ENCODE measurements around the gene AIP.
"Not testable (repeated sequence)": the region's sequence is repeated elsewhere in the genome, so short reads cannot be mapped to it uniquely, and the experiment has no call there.

The AIP gene

DNA sequence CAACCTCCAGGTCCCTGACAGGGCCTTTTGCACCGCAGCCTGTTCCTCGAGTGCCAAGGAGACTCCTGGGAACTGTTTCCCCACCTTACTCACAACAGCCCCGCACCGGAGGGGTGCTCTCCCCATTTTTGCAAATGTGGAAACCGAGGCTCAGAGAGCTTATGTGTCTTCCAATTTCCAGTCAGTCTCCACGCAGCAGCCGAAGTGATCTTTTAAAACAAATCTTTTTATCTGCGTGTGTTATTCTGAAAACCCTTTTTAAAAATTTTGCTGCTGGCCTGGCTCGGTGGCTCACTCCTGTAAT is 13.4 kb upstream of the AIP start:
- no peak for DNase-seq

DNA sequence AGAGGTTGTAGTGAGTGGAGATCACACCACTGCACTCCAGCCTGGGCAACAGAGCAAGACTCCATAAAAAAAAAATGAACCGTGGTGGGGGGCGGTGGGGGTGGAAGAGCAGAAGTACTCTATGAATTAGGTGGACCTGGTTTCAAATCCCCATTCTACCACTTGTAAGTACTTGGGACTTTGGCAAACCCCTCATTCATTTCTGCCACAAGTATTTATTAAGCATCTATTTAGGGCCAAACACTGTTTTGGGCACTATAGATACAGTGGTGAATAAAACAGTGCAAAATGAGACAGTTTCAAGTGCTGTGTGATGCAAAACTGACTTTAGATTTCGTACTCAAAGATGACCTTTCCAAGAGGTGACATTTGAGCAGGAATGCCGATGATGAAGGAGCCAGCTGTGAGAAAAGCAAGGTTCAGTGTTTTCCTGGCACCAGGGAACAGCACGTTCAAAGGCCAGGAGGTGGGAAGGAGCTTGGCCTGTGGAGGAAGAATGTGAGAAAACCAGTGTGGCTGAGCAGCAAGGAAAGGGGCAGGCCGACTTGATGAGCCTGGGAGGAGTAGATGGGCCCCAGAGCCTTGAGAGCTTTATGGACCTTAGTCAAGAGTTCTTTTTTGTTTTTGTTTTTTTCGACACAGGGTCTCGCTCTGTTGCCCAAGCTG is 12.4 kb upstream of the AIP start:
- DNase-seq = no peak

DNA sequence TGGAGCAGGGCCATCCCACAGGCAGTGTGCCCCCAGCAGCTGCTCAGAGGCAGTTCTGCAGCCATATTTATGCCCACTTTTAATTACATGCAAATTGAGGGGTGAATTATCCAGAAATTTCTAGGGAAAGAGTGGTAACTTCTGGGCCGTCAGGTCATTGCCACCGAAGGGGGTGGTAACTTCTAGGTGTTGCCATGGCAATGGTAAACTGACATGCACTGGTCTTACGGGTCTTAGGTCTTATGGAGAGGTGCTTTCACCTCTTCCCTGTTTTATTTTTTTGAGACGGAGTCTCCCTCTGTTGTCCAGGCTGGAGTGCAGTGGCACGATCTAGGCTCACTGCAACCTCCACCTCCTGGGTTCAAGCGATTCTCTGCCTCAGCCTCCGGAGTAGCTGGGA is 9.9 kb upstream of the AIP start:
- DNase-seq = no peak

DNA sequence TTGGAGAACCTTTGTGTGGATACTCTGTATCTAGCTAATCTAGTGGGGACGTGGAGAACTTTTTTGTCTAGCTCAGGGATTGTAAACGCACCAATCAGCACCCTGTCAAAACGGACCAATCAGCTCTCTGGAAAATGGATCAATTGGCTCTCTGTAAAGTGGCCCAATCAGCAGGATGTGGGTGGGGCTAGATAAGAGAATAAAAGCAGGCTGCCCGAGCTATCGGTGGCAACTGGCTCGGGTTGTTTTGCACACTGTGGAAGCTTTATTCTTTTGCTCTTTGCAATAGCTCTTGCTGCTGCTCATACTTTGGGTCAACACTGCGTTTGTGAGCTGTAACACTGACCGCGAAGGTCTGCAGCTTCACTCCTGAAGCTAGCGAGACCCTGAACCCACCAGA is 6.1 kb upstream of the AIP start:
- DNase-seq = not testable (repeated sequence)

DNA sequence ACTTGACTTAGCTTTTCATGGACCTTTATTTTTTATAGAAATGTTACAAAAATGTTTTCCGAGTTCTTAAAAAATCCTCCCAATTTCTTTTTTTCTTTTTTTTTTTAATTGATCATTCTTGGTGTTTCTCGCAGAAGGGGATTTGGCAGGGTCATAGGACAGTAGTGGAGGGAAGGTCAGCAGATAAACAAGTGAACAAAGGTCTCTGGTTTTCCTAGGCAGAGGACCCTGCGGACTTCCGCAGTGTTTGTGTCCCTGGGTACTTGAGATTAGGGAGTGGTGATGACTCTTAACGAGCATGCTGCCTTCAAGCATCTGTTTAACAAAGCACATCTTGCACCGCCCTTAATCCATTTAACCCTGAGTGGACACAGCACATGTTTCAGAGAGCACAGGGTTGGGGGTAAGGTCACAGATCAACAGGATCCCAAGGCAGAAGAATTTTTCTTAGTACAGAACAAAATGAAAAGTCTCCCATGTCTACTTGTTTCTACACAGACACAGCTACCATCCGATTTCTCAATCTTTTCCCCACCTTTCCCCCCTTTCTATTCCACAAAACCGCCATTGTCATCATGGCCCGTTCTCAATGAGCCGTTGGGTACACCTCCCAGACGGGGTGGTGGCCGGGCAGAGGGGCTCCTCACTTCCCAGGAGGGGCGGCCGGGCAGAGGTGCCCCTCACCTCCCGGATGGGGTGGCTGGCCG is 5.3 kb upstream of the AIP start:
- DNase-seq = not testable (repeated sequence)

DNA sequence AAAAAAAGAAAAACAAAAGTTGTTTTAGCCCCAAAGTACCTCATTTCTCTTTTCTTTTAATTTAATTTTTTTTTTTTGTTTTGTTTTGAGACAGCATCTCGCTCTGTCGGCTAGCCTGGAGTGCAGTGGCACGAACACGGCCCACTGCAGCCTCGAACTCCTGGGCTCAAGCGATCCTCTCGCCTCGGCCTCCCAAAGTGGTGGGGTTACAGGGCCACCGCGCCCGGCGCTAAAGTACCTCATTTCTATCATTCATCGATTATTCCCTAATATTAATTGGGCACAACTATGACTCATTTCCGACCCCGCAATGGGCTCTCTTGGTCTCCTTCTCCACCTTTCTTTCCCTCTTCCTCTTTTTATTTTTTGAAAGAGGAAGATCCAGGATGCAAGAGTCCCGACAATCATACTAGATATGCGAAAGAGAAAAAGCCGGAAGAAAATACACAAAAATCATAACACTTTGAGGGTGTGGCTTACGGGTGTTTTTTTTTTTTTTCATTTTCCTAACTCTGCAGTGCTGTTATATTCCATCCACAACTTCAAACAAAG is 475 bp upstream of the AIP start:
- DNase-seq = no peak

DNA sequence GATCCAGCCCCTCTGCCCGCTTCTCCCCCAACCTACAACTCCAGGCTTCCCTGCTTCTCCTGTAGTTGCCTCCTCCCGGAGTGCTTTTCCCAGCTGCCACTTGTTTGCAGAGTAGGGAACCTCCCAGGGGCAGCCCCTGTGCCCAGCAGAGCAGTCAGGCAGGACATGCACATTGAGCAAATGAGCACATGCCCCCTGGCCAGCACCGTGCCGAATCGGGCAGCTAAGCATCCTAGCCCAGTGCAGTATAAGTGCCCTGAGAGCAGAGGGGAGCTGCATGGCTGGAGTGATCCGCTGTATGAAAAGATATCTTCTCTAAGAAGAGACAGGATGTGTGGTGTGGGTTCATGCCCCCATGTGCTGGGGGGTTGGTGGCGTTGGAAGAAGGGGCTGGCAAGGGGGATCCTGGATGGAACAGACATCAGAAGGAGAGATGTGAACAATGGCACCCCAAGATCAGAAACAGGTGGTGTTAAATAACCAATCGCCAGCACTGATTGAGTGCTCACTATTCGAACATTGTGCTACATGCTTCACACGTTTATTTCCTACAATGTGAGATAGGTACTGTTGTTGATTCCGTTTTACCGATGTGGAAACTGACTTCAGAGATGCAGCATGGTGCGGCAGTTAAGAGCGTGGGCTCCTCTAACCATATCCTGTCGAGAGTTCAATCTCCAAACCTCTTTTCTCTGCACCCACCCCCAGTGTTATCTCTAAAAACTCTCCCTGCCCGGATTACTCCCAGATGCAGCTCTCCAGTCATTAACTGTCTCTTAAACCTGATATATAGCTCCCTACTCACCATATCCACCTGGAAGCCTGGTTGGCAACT is 1.2 kb downstream of the AIP start:
- no peak for DNase-seq

DNA sequence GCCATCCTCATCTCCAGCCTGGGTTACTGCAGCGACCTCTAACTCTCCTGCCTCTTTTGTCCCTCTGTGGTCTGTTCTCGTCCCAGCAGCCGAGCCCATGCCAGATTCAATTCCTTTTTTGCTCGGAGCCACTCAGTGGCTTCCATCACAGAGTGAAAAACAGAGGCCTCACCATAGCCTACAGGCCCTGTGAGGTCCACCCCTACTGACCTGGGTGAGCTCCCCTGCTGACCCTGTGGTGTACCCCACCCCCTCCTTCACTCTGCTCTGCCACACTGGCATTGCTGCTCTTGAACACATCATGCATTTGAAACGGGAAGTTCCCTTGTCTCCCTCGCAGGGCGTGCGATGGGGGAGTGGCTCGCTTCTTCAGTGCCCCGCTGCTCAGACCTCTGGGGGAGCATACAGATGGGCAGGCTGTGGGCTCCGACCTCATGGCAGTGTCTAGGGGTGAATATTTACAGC is 2.1 kb downstream of the AIP start:
- DNase-seq = no peak

DNA sequence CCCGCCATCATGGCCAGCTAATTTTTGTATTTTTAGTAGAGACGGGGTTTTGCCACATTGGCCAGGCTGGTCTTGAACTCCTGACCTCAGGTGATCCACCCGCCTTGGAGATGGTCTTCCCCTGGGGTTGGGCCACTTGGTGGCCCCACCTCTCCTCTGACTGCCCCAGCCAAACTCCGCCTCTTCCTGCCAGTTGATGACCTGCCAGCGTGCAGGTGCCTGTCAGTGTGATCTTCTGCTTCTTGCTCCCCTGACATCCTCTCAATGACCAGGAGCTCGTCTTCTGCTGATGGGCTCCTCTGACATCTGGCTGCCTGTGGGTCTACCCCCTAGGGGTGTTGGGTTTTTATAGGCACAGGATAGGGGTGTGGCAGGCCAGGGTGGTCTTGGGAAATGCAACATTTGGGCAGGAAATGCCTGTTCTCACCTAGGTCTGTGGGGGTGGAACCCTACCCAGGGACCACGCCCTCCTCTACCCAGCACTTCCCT is 3.1 kb downstream of the AIP start:
- not testable (repeated sequence) for DNase-seq

DNA sequence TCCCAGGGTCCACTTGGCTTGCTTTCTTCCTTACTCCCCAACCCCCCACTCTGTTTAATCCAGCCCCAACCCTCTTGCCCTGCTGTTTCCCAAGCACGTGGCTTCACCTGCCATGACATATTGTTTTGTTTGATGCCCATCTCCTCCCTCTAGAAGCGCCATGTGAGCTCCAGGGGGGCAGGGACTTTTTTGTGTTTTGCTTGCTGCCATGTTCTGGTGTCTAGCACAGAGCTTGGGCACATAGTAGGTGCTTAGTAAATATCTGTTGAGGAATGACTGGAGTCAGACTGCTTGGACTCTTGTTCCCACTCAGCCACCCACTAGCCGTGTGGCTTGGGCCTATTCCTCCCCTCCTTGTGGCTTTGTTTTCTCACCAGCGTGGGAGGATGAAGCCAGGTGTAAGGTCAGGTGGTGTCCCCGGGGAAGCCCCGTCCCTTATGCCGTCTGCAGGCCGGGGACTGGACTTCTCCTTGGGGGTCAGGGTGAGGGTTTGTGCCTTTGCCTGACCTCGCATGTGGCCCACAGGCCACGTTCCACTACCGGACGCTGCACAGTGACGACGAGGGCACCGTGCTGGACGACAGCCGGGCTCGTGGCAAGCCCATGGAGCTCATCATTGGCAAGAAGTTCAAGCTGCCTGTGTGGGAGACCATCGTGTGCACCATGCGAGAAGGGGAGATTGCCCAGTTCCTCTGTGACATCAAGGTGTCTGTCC is 3.8 kb downstream of the AIP start:
- no peak for DNase-seq

DNA sequence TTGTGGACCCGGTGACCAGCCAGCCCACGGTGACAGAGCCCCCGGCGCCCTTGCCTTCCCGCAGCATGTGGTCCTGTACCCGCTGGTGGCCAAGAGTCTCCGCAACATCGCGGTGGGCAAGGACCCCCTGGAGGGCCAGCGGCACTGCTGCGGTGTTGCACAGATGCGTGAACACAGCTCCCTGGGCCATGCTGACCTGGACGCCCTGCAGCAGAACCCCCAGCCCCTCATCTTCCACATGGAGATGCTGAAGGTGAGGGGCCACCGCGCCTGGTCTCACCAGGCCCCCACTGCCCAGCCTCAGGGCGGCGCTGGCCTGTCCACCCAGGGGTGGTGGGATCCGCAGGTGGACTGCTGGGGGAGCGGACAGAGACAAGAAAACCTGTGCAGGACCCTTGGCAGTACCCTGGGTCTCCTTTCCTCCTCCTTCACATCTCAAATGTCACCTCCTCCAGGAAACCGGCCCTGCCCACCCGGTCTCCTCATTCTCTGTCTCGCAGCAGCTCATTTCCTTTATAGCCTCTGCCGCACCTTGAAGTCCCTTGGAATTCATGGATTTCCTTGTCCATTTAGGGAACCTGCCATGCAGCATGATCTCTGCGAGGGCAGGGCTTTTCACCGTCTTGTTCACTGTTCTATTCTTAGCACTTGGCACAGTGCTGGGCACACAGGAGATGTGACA is 6.5 kb downstream of the AIP start:
- no peak for DNase-seq

DNA sequence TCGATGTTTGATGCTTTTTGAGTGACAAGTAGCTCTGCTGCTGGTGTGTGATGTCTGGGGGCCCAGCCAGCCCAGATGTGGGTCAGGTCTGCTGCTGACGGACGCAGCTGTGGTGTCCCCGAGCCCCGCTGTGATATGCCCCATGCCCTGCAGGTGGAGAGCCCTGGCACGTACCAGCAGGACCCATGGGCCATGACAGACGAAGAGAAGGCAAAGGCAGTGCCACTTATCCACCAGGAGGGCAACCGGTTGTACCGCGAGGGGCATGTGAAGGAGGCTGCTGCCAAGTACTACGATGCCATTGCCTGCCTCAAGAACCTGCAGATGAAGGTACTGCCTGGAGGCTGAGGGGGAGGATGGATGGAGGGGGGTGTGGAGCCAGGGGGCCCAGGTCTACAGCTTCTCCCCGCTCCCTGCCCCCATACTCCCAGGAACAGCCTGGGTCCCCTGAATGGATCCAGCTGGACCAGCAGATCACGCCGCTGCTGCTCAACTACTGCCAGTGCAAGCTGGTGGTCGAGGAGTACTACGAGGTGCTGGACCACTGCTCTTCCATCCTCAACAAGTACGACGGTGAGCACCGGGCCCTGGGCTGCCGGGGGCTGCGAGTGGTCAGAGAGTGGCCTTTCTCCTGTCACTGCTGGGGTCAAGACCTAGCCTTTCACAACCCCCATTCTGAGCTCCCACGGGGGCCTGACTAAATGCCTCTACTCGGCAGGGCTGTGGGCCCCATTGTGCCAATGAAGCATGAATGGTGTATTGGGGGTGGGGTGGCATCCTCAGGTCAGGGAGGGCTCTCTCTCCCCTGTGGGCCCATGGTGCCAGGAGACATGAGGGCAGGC is 7.3 kb downstream of the AIP start:
- DNase-seq = no peak

DNA sequence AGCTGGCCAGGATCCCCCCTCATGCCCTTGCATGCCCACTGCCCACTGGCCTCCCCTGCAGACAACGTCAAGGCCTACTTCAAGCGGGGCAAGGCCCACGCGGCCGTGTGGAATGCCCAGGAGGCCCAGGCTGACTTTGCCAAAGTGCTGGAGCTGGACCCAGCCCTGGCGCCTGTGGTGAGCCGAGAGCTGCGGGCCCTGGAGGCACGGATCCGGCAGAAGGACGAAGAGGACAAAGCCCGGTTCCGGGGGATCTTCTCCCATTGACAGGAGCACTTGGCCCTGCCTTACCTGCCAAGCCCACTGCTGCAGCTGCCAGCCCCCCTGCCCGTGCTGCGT is 7.9 kb downstream of the AIP start:
- no peak for DNase-seq

DNA sequence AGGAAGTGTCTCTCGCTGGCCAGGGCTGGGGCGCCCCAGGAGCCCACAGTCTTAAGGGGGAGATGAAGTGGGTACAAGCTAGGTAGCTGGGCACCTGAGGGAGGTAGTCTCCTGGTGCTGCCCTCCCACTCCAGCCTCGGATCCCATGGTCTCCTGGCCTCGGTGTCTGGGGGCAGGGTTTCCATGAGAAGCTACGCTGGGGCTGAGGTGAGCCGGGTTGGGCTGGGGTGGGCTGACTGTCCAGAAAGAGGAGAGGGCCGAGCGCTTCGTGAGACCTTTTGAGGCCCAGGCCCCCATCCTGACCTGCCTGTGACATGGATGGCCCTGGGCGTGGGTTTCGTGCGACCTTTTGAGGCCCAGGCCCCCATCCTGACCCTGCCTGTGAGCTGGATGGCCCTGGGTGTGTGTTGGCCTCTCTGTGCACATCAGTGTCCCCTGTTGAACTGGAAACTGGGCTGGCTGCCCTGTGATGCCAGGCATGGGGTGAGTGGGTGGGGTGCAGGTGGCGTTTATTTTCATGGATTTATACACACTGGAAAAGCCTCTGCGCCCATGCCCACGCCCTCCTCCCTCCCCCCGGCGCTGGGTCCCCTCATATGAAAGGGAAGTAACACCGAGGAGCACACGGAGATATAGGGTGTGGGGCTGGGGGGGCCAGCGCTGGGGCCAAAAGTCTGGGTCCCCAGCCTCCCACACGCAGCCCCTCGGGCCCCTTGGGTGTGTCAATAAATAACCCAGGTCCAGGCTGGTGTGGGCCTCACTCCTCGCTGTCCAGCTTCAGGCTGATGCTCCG is 8.6 kb downstream of the AIP start:
- DNase-seq = no peak

DNA sequence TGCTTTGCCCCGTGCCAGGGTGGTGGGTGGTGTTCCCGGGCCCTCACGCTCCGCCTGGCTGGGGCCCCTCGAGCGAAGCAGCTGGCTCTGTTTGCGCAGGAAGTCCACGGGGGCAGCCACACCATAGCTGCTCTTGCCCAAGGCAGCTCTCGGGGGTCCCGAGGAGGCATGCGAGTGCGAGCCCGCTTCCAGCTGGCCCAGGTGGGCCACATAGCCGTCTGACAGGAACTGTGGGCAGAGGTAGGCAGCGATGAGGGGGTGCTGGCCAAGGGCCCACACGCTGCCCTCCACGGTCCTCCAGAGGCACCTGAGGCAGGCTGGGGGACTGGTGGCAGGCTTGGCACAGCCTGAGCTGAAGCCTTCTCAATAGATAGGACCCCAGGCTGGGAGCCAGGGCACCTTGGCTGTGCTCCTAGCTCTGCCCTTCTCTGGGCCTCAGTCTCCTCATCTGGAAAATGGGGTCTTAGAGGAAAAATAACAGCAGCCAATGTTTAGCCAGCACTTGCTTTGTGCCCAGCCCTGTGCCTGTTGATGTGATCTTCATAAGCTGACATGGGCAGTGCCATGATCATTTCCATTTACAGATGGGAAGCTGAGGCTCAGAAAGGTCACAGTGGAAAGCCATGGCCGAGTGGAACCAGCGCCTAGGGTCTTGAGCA is 9.4 kb downstream of the AIP start:
- no peak for DNase-seq

DNA sequence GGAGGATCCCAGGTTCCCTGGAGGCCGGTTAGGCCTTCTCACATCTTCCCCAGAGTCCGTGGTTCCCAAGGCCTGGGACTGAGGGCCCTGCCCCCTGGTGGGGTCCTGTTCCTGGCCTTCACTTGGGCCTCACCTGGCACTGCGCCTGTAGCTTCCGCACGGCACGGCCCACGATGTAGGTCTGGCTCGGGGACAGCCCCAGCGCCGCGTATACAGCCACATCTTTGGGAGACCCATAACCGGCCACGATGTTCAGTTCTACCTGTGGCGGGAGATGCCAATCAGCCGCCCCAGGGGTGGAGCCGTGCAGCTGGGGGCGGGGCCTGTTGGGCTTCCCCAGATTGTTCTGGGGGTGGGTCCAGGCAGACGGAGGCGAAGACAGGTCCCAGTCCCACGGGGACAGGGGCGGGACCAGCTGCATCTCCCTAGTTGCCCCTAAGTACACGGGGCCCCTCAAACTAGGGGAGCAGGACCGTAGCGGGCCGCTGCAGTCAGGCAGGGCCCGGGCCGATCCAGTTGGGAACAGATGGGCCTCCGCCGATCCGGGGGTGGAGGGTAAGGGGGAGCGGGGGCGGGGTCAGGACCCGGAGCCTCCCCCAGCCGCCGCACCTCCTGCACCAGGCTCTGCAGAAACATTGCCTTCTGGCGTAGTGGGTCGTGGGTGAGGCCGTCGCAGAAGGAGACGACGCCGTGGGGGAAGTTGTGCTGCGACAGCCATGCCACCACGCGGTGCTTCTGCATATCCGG is 10.1 kb downstream of the AIP start:
- DNase-seq = no peak

DNA sequence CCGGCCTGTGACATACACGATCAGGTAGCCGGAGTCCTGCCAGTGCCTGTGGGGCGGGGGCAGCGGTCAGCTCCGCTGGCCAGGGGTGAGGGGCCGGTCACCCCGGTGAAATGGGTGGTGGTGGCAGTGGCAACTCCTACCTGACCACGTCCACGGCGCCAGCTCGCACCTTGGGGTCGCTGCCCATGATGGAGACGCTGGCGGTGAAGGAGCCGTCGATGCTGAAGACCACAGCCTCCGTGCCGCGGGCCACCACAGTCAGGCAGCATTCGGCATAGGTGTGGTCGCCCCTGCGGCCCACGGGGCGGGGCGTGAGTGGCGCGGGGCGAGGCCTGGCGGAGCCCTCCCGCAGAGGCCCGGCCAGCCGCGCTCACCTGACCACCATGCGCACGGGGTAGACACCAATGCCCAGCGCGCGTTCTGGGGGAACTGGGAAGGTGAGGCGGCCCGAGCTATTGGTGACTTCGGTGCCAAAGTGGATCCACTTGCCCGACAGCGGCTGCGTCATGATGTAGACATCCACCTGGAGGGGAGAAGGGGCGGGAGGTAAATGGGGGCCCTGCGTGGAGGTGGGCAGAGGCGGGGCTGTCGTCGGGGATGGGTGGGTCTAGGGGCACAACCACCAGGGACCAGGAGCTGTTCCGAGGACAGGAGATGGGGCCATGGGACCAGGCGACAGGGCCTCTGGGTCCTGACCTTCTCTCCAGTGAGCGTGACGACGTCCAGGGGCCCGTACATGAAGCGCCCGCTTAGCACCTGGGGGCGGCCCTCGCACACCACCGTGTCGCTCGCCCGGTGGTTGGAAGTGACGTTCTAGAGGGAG is 10.9 kb downstream of the AIP start:
- DNase-seq = no peak

All from NCI-H1105 treated with DMSO at 0.1 percent for 48 hours (cell line).